Activated naive CD4-positive, alpha-beta T cell treated with Interleukin-2 at 50 U/mL for 16 hours (primary cell): ENCODE measurements around the gene IDI2.

Source experiments
- DNase-seq: peaks from one replicate; pipeline ENCODE4 v3.0.0-alpha.2; 2020

Gene IDI2

GRCh38 chr10:1003884-1004670 lies 21.6 kb downstream of the IDI2 start:
- DNase-seq = no peak

- DNase-seq = no peak
Observed at GRCh38 chr10:1002425-1003006, 23.1 kb downstream of the IDI2 start.

GRCh38 chr10:997266-998022 lies 28.2 kb downstream of the IDI2 start:
- no peak for DNase-seq

- no peak for DNase-seq
Observed at GRCh38 chr10:996031-996430, 29.6 kb downstream of the IDI2 start.

- no peak for DNase-seq
Observed at GRCh38 chr10:995559-995926, 30.1 kb downstream of the IDI2 start.

GRCh38 chr10:994836-995558 lies 30.7 kb downstream of the IDI2 start:
- DNase-seq = no peak

GRCh38 chr10:992871-993270 lies 32.8 kb downstream of the IDI2 start:
- no peak for DNase-seq

GRCh38 chr10:992467-992866 lies 33.2 kb downstream of the IDI2 start:
- DNase-seq = no peak

- no peak for DNase-seq
Observed at GRCh38 chr10:990808-991207, 34.9 kb downstream of the IDI2 start.

GRCh38 chr10:988667-989545 lies 36.8 kb downstream of the IDI2 start:
- peak; percentile 40 for DNase-seq

- peak; percentile 98 for DNase-seq
Observed at GRCh38 chr10:987870-988666, 37.6 kb downstream of the IDI2 start, which contains the start of gene GTPBP4. GTPBP4 (plus strand) TSS chr10:988434; CDS start chr10:988480, 46 bp downstream.

GRCh38 chr10:987620-987869 lies 38.1 kb downstream of the IDI2 start:
- no peak for DNase-seq

- no peak for DNase-seq
Observed at GRCh38 chr10:986881-987619, 38.6 kb downstream of the IDI2 start.

GRCh38 chr10:986137-986825 lies 39.4 kb downstream of the IDI2 start:
- no peak for DNase-seq

- no peak for DNase-seq
Observed at GRCh38 chr10:985361-985760, 40.3 kb downstream of the IDI2 start.

- DNase-seq = no peak
Observed at GRCh38 chr10:983971-984655, 41.5 kb downstream of the IDI2 start.

- DNase-seq = no peak
Observed at GRCh38 chr10:983401-983800, 42.3 kb downstream of the IDI2 start.

- no peak for DNase-seq
Observed at GRCh38 chr10:980468-981093, 45.1 kb downstream of the IDI2 start.

GRCh38 chr10:978826-979421 lies 46.7 kb downstream of the IDI2 start:
- DNase-seq = no peak
